GM19463 (cell line): ENCODE data around the gene KCNH2.

Experiments
- ATAC-seq: cut with Tn5 transposase; IDR thresholded peaks from one replicate; pipeline ENCODE4 v1.9.1; 2021; ENCODE audit warnings: mild to moderate bottlenecking, moderate library complexity; ENCODE audit not compliant: unreplicated experiment

The KCNH2 gene

DNA sequence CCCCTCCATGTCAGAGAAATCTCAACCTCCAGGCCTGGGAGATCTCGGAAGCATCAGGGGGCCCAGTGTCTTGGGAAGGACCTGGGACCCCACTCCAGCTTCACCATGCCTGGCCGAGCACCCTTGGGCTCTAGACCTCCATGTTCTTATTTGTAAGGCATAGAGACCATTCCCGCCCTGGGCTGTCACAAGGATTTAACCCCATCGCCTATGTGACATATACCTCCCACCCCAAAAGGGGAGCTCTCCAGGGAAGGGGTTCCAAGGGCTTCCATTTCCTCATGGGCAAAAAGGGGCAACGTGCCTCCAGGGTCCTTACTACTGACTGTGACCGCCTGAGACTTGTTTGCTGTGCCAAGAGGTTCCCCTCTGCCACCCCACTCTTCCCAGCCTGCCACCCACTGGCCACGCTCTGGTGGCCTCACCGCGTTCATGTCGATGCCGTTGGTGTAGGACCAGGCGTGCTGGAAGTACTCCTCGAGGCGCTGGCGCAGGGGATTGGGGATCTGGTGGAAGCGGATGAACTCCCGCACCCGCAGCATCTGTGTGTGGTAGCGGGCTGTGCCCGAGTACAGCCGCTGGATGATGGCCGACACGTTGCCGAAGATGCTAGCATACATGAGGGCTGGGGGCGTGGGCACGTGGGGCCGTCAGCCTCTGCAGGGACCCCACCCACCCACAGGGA, 27.5 kb downstream of the KCNH2 start:
- ATAC-seq = no peak

DNA sequence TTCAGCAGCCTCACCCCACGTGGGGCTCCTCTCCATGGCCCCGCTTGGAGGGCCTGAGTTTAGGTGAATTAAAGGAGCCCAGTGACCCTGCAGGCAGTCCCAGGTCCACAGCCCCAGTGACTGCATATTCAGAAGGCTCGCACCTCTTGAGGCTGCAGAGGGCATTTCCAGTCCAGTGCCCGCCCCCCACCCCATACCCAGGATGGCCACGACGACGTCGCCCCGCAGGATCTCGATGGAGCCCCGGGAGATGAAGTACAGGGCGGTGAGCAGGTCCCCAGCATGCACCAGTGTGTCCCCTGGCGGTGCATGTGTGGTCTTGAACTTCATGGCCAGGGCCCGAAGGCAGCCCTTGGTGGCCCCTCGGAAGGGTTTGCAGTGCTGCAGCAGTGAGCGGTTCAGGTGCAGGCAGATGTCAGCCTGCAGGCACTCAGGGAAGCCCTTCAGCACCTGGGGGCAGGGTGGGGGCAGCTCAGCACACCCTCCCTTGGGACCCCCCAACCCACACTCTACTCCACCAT, 28.1 kb downstream of the KCNH2 start:
- no peak for ATAC-seq

DNA sequence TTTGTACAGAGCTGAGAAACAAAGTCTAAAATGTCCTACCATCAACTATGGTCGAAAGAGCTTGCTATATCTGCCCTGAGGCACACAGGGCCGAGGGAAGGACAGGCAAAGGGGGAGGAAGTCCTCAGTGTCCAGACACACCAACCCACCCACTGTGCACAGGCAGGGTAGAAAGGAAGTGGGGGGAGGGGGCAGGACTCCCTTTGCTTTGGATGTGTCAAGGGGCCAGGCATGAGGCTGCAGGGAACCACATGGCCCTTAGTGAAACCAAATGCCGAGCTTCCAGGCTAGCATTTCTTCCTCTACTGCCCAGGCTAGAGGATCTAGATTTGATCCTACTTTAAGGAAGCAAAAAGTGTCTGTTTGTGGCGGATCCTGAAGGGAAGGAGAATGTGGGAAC, 28.6 kb downstream of the KCNH2 start:
- no peak for ATAC-seq

DNA sequence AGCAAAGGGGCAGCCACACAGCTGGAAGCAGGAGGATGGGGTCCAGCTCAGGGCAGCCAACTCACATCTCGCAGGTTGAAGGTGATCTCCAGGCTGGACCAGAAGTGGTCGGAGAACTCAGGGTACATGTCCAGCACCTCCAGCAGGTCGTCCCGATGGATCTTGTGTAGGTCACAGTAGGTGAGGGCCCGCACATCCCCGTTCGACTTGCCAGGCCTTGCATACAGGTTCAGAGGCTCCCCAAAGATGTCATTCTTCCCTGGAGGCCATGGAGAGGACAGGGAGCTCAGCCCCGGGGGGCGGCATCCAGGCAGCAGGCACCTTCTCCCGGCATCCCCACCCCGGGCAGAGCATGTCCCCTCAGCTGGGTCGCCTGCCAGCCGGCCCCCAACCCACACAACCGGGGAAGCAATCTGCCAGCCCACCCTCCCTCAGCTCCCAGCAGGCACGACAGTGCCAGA, 29.3 kb downstream of the KCNH2 start:
- no peak for ATAC-seq

DNA sequence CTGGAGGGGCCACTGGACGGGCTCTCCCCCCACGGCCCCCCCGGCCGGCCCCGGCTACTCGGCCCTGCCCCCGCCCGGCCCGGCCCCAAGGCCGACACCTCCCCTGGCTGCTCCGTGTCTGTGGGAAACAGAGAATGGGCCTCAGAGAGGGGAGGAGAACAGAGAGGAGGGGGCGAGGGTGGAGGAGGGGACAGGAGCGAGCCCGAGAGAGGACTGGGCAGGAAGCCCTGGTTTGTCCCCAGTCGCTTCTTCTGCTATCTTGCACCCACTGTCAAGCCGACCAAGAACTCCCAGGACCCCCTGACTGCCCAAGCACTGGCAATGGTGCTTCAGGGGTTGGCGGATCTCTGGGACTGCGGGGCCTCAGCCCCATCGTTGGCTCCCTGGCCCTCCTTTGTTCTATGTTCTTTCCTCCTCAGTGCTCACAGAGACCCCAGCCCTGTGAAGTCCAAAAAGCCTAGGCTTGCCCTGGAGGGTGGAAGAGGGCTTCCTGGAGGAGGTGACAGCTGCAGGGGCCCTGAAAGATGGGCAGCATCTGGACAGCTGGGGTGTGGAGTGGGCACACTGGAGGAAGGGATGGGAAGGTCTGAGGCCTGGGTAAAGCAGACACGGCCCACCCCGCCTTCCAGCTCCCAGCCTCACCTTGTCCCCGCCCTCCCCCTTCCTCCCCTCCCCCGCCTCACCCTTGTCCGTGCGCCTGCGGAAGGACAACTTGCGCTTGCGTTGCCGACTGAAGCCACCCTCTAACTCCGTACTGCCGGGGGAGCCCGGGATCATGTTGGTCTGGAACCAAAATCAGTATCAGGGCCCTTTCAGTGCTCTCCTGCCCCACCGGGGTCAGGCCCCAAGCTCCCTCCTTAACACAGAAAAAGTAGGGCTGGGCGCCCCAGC, 30.1 kb downstream of the KCNH2 start:
- ATAC-seq = no peak

DNA sequence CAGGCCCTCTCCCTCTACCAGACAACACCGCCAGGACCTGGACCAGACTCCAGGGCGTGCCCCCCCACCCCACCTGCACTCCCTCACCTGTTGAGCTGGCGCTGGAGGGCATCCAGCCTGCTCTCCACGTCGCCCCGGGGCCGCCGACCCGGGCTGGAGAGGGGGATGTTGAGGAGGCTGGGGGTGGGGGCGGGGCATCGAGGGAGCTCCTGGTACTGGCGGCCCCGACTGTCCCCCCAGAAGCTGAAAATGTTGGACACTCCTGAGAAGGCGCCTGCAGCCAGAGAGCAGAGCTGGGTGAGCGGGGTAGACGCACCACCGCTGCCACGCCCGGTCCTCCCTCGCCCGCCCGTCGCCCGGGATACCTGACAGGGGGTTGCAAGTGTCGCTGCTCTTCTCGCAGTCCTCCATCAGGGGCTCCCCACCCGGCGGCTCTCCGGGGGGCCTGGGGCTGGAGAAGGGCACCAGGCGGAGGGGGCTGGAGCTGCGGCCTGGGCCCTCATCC, 30.8 kb downstream of the KCNH2 start:
- no peak for ATAC-seq

DNA sequence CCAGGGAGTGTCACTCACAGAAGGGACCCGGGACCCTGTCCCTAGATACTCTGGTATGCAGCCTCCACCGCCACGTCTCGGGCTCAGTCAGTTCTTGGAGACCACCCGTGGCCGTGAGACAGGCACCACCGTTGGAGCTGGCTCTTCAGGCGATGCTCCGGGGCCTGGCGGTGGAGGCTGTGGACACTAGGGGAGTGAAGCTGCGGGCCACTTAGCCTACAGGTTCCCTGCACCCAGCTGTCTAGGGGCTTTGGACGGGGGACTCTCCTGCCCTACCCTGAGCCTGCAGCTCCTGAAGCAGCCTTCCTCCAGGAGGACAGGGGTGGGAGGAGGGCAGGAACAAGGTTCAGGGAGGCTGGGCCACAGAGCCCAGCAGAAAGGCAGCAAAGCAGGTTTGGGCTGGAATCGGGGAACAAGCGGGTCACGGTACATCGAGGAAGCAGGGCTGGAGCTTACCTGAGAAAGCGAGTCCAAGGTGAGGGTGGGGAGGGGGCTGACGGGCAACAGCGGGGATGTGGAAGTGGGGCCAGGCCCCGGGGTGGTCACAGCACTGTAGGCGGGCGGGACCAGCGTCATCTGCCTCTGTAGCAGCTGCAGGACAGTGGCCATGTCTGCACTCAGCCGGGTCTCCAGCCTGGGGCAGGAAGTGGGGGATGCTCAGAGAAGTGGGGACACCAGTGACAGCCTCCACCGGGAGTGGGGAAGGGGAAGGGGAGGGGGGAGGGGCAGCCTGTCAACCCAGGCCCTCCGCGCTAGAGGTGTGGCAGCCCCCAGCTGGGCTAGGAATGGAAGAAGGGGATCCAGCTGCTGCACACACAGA, 31.5 kb downstream of the KCNH2 start:
- ATAC-seq = no peak

DNA sequence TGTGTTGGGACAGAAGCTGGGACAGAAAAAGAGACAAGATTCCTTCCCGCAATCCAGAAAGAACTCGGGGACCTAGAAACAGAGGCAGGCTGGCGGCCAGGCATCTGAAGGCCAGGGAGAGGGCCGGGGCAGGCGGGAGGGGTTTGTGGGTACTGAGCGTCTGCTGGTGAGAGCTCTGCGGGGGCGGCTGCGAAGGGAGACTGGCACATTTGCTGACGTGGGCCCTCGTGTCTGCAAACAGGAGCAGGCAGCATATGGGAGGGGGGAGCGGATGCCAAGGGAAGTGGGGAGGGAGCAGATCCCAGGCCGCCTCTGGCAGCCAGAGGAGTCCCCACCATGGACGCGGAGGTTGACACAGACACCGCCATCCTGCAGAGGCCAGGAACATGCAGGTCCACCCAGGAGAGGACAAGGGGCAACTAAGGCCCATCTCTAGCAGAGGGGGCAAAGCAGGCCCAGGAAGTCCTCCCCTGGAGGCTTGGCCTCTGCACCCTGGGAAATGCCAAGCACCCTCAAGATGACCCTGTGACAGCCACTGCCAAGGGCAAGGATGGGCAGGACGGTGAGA, 32.2 kb downstream of the KCNH2 start:
- ATAC-seq = no peak

DNA sequence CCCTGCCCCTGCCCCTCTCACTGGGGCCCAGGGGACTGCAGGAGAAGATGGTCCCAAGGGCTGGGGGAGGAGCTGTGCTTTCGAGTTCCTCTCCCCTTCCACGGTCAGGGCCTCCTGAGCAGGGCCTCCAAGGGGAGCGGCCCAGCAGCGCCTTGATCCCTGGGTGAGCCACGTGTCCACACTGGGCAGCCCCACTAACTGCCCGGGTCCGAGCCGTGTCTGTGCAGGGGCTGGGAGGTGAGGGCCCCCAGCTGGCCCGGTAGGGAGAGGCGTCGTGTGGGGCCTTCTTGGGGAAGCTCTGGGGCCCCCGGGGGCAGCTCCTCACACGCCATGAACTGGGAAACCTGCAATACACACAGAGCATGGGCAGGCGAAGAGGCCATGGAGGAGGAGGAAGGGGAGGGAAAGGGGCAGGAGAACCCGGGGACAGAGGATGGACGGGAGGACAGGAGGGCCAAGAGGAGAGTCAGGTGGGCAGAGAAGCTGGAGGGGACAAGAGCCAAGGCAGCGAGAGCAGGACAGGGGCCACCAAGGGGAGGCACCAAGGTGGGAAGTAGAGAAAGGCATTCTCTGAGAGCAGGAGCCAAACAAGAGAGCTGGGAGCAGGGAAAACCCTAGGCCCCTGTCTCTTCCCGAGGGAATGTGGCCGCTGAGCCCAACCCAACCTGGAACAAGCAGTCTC, 32.8 kb downstream of the KCNH2 start:
- no peak for ATAC-seq

DNA sequence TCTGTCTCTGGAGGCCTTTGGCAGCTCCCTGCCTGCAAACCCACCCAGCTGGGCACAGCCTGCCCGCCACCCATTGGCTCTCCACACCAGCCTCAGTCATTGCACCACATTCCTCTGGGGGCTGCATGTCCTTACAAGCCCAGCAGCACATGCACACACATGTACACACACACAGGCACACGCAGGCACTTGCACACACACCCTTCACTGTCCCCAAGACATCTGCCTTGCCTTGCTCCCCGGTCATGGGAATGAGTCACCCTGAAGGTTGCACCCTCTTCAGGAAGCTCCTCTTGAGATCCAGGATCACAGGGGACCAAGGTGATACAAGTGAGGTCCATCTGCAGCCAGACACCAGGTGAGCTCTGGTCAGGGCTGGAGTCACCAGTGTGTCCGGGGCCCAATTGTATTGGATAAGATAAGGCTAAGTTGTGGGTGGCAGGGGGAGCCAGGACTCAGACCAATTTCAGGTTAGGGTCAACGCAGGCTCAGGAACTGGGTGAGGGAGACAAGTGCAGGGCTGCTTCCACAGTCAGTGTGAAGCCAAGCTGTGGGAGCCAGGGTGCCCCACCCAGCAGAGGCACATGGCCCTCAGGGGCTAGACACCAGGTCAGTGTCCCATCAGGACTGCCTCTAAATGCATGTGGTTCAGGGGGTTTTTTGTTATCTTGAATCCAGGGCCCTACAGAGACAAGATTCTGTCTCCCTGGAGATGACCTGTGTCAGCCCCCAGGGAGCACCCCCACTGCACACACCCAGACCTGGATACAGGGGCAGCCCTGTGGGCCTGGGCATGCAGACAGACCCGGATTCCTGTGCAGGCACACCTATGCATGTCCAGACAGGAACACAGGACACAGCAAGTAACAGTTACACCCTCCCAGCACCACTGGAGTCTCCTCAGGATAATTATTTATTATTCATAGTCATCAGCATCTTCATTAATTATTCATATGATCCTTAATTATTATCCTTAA, 33.8 kb downstream of the KCNH2 start:
- ATAC-seq = no peak

DNA sequence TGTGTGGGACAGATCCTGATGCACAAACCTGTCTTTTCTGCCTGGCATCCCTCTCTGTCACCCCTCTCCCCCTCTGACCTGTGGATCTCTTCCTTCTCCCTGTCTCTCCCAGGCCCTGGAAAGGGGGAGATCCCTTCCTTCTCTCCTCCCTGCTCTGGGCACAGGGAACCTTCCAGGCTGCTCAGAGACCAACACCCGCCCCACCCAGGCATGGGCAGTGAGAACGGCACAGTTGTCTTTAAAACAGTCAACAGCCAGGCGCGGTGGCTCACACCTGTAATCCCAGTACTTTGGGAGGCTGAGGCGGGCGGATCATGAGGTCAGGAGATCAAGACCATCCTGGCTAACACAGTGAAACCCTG, 34.7 kb downstream of the KCNH2 start:
- ATAC-seq = no peak

DNA sequence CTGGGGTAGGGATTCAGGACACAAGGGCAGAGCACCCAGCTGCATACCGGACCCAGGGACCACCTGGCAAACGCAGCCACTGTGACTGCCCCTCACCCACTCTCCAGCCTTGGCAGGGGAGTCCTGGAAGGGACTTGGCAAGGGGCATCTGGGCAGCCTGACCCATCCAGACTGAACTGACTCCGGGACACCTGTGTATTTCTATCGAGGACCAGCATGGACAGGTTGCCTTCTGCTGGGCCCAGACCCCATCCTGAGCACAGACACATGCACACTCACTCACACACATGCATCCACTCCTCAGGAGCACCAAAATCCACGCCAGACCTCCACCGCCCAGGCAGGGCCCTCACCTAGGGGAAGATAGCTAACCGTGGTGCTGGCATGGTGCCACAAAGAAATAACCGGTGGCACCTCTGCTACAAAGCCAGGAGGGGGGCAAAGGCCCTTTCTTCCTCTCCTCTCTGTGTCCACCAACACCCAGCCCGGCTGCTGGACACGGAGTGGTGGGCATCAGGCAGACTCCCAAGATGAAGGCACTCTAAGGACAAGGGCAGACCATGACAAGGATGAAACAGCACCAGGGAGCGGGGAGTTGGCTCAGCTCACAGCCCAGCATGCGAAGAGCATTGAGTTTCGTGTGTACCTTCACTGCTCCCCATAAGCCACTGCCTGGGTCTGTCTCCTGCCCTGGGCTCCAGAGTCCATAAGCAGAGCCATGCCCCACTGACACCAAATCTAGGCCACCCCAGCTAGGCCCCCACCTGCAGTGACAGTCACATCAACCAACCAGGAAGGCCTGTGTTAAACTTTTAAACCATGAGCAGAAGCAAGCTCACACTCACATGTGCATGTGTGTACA, 35.3 kb downstream of the KCNH2 start:
- no peak for ATAC-seq

DNA sequence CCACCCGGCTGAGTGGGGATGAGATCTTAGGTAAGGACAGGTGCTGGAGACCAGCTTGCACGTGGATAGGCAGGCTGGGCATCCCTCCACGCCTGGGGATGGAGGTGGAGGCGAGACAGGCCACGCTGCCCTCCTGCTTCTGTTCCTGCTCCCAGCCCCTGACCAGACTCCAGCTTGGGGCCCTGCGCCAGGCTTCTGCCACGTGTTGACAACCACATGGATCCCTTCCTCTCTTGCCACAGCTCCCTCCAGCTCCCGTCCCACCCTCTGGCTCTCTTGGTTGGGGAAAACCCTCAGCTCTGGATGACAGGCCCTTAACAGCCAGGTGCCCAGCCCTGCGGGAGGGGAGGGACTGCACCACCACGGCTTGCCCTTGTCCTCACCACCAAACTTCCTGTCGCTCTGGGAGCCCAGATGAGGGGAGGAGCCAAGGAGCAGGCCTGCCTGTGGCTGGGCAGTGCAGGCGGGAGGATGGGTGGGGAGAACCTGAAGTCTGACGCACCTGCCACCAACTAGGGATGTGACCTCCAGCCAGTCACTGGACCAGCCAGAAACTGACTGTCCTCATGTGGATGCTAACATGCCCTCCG, 36.0 kb downstream of the KCNH2 start:
- ATAC-seq = peak; percentile 57

DNA sequence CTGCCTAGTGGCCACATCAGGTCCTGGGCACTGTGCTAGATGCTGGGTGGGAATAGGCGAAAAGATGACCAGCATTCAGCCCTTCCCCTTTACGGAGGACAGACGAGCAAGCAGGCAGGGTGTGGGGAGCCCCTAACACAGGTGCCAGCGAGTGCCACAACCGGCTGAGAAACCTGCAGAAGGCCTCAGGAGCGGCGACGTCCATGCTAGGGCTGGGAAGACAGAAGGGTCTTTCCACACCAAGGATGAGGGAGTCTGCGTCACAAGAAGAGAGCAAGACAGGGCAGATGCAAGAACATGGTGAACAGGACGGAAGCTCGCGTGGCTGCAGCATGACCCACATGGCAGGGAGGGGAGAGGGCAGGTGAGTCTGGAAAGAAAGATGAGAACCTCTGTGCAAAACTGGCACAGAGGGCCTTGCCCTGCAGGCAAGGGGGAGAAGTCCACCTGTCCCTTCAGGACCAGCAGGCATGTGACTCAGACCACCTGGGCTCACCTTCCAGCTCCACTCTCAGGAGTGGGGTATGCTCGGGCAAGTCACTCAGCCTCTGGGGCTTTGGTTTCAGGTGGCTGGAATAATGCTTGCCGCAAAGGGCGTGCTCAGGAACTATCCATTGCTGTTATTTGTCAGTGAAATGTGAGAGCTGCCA, 36.6 kb downstream of the KCNH2 start:
- no peak for ATAC-seq

DNA sequence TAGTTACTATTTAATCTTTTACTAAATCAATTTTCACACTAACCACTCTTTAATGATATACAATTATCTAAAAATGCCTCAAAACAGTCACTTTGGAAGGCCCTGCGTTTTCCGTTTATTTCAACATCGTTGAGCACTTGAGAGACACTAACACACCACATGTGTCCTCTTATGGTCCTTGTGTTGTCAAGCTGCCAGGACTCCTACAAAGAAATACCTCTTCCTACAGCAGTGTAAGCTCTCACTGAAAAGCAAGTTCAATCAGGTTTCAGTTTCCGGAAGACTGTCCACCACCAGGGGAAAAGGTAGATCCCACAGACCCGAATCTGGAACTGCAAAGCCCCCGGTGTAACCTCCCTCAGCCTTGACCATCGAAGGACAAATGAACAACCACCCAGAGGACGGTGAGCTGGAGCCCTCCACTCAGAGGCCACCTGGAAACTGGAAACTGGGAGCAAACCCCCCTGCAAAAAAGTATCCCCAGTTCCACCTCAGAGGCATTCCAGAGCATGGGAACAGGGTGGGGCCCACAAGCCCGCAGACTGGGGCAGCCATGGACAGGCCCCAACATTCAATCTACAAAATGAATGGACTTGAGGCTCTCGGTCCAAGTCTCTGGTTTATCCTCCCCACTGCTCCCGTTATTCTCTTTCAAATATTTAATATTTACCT, 37.6 kb downstream of the KCNH2 start:
- no peak for ATAC-seq

DNA sequence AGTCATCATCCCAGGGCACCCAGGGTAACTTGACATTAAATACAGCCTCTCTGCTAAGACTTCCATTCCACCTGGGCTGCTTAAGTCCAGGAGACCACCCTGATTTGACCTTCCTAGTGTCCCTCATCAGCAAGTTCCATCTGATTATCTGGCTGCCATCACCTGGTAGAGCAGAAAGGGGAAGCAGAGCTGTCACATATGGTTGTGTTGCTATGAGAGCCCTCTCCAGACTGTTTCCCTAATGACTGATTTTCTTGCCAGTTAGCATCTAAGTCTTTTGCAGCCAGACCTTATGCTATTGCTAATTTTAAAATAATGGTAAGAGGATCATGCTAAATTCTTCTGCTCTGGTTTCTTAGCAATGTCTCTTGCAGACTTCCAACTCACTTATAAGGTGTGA, 38.7 kb downstream of the KCNH2 start:
- no peak for ATAC-seq

DNA sequence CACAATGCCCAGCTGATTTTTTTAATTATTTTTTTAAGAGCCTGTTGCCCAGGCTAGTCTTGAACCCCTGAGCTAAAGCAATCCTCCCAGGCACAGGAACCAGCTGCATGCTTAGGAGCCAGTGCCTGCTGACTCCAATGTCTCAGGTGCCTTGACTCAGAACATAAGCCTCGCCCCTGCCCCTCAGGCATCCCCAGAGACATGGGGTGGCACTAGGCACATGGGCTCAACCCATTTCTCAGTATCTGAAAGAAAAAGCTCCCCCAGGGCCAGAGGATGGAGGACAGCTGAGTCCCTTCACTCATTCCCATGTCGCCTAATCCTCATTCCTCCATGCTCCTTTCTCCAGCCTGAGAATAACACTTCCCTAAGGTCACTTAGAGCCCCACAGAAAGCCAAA, 39.1 kb downstream of the KCNH2 start:
- no peak for ATAC-seq
